Ectodermal cell (in vitro differentiated cells): ENCODE measurements around the gene SLC13A2. TPM values are rescaled to one million over a fixed set of nuclear protein-coding genes. Genes with fewer than 3 reads are reported as not detected.
"Not testable (repeated sequence)": the region's sequence is repeated elsewhere in the genome, so short reads cannot be mapped to it uniquely, and the experiment has no call there.

Experiments
- H3K27ac ChIP-seq: 2 replicates; pipeline ENCODE4 v1.7.0; 2013; ENCODE audit warnings: mild to moderate bottlenecking, low read depth, low read length; ENCODE audit not compliant: insufficient read depth, poor library complexity, severe bottlenecking
- H3K27me3 ChIP-seq: 2 replicates; pipeline ENCODE4 v1.7.0; 2013; ENCODE audit warnings: mild to moderate bottlenecking, low read length; ENCODE audit not compliant: insufficient read depth, control insufficient read depth, poor library complexity, severe bottlenecking
- H3K36me3 ChIP-seq: one replicate; pipeline ENCODE4 v1.7.0; 2013; ENCODE audit warnings: low read length; ENCODE audit not compliant: control insufficient read depth, insufficient read depth
- H3K4me1 ChIP-seq: one replicate; pipeline ENCODE4 v1.7.0; 2013; ENCODE audit warnings: low read length; ENCODE audit not compliant: control insufficient read depth, insufficient read depth
- H3K4me3 ChIP-seq: 2 replicates; pipeline ENCODE4 v1.7.0; 2013; ENCODE audit warnings: low read depth, low read length, control low read depth; ENCODE audit not compliant: insufficient read depth
- H3K9me3 ChIP-seq: 2 replicates; pipeline ENCODE4 v1.7.0; 2013; ENCODE audit warnings: mild to moderate bottlenecking, low read length, moderate library complexity; ENCODE audit not compliant: control insufficient read depth
- WGBS, 2 experiments: methylation state at CpG; one replicate each; pipeline ENCODE4 v1.1.7; 2013; ENCODE audit warnings: missing lambda C conversion rate in 2 of 2; 5-methylcytosine and 5-hydroxymethylcytosine counted together
- polyA plus RNA-seq, 4 experiments: library from polyadenylated mRNA; stranded (reverse); fragments of 50-300 nt; gene quantifications; one replicate each; pipeline ENCODE4 v1.2.3, GENCODE V29; 2013

SLC13A2 gene, protein sequence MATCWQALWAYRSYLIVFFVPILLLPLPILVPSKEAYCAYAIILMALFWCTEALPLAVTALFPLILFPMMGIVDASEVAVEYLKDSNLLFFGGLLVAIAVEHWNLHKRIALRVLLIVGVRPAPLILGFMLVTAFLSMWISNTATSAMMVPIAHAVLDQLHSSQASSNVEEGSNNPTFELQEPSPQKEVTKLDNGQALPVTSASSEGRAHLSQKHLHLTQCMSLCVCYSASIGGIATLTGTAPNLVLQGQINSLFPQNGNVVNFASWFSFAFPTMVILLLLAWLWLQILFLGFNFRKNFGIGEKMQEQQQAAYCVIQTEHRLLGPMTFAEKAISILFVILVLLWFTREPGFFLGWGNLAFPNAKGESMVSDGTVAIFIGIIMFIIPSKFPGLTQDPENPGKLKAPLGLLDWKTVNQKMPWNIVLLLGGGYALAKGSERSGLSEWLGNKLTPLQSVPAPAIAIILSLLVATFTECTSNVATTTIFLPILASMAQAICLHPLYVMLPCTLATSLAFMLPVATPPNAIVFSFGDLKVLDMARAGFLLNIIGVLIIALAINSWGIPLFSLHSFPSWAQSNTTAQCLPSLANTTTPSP
- not detected for polyA plus RNA-seq (2013, experiment 1 of 4)
- polyA plus RNA-seq (2013, experiment 2 of 4), result not detected
- not detected for polyA plus RNA-seq (2013, experiment 3 of 4)
- not detected for polyA plus RNA-seq (2013, experiment 4 of 4)

GRCh38 chr17:28473542-28473941 is at the start of gene SLC13A2:
TSS of gene SLC13A2 (plus strand) at chr17:28473644. CDS start at chr17:28473713, 69 bp downstream.
- Histone ChIP-seq H3K9me3 (no peaks in the 10 kb centered on the region), H3K27ac (no peak within 1 kb of the TSS)
- WGBS, 2 experiments, result 78 to 79% methylated on average over 5 of the region's 5 CpGs

GRCh38 chr17:28425206-28425605 is 48.2 kb upstream of the SLC13A2 start:
- H3K9me3 ChIP-seq, result no peaks in the 10 kb centered on the region
- no peak overlapping the region for H3K4me3 ChIP-seq
- H3K36me3 ChIP-seq, result no peaks in the 10 kb centered on the region
- H3K27ac ChIP-seq, result no peak overlapping the region
- peaks cover 4% of the 10 kb centered on the region for H3K4me1 ChIP-seq
- H3K27me3 ChIP-seq, result no peaks in the 10 kb centered on the region
- WGBS, 2 experiments, result 91 to 92% methylated on average over 13 of the region's 13 CpGs

More at GRCh38 chr17:28473542-28473941, at the start of gene SLC13A2:
- Histone ChIP-seq H3K27me3 (no peaks in the 10 kb centered on the region), H3K4me3 (no peak within 1 kb of the TSS), H3K4me1 (no peaks in the 10 kb centered on the region), H3K36me3 (no peaks in the 10 kb centered on the region)

DNA sequence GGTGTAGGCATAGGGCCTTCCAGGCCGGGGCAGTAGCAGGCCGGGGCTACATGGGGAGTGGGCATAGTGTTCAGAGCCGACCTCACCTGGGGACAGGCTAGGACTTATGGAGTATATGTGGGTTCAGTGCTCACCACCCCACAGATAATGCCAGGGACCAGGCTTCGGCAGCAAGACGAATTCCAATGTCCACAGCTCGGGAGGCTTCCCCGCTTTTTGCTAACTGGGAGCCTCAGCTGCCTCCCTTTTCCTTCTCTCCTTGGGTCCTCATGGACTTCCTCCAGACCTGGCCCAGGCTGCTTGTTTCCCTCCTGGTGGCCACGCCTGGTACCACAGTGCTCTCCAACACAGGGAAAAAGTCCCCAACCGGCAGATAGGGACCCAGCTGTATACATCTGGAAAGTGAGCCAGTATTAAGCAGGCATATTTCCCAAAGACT is 47.3 kb upstream of the SLC13A2 start:
- Histone ChIP-seq H3K4me1 (peaks cover 4% of the 10 kb centered on the region), H3K27ac (no peak overlapping the region), H3K36me3 (no peaks in the 10 kb centered on the region), H3K4me3 (no peak overlapping the region), H3K9me3 (no peaks in the 10 kb centered on the region), H3K27me3 (no peaks in the 10 kb centered on the region)
- WGBS, 2 experiments, result 79% methylated on average over 9 of the region's 9 CpGs

DNA sequence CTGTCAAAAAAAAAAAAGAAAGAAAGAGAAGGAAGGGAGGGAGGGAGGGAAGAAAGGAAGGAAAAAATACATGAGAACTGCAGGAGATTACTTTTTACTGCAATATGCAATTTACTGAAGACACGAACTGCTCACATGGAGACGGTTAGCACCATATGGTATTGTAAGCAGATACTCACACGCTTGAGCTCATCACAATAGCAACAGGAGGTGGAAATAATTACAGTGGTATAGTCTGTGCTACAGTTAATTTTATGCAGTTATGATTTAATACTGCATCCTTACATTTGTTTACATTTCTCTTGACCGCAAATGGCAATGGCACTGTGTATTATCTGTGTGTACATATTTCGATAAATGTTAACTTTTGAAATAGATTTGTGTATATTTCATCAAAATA is 46.1 kb upstream of the SLC13A2 start:
- 96 to 97% methylated on average over 3 to 4 of the region's 5 CpGs for WGBS, 2 experiments
- no peaks in the 10 kb centered on the region for H3K9me3 ChIP-seq

DNA sequence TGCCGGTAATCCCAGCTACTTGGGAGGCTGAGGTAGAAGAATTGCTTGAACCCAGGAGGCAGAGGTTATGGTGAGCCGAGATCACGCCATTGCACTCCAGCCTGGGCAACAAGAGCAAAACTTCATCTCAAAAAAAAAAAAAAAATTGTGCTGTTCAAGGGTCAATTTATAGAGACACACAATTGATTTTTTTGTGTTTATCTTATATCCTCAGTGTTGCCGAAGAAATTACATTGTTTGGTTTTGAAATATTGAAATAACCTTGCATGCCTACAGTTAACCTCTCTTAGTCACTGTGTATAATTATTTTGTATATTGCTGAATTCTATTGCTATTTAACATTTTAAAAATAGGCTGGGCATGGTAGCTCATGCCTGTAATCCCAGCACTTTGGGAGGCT is 45.5 kb upstream of the SLC13A2 start:
- not testable (repeated sequence) for H3K9me3 ChIP-seq, H3K27ac ChIP-seq, H3K4me1 ChIP-seq, H3K4me3 ChIP-seq, H3K36me3 ChIP-seq, H3K27me3 ChIP-seq
- WGBS, 2 experiments, result 97 to 99% methylated on average over 2 to 4 of the region's 4 CpGs

More for the DNA sequence above, 46.1 kb upstream of the SLC13A2 start:
- Histone ChIP-seq H3K36me3 (no peaks in the 10 kb centered on the region), H3K27me3 (no peaks in the 10 kb centered on the region), H3K4me3 (no peak overlapping the region), H3K4me1 (peaks cover 4% of the 10 kb centered on the region), H3K27ac (no peak overlapping the region)

GRCh38 chr17:28433721-28434120 is 39.7 kb upstream of the SLC13A2 start:
- 64 to 73% methylated on average over 1 of the region's 1 CpG for WGBS, 2 experiments
- Histone ChIP-seq H3K27me3 (no peaks in the 10 kb centered on the region), H3K9me3 (no peaks in the 10 kb centered on the region), H3K4me3 (no peak overlapping the region), H3K27ac (peak overlapping the region; percentile 16), H3K36me3 (no peaks in the 10 kb centered on the region), H3K4me1 (no peaks in the 10 kb centered on the region)

- H3K4me3 ChIP-seq, H3K4me1 ChIP-seq, H3K36me3 ChIP-seq, H3K9me3 ChIP-seq, H3K27me3 ChIP-seq, H3K27ac ChIP-seq: not testable (repeated sequence)
- 82 to 89% methylated on average over 8 of the region's 8 CpGs for WGBS, 2 experiments
Measured at GRCh38 chr17:28434326-28434725, 39.1 kb upstream of the SLC13A2 start.

DNA sequence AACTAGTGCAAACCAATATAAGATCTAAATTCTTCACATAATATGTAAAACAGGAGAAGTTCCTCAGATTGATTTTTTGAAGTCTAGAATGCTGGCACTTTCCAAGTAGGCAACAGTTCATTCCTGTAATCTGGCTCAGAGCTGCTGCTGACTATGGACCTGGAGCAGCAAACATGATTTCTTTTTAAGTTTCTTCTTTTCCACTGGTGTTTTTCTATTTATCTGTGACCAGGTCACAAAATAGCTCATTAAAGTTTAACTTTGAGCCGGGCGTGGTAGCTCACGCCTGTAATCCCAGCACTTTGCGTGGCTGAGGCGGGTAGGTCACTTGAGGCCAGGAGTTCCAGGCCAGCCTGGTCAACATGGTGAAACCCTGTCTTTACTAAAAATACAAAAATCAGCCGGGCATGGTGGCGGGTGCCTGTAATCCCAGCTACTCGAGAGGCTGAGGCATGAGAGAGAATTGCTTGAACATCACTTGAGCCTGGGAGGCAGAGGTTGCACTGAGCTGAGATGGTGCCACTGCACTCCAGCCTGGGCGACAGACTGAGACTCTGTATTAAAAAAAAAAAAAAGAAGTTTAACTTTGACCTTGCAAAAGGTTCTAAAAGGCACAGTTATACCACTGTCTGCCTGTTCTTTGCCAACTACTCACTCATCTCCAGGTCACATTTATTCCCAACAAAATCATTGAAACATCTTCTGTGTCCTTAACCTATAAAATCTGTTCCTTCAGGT is 29.4 kb upstream of the SLC13A2 start:
- no peaks in the 10 kb centered on the region for H3K27me3 ChIP-seq
- WGBS, 2 experiments, result 84 to 92% methylated on average over 9 of the region's 9 CpGs

DNA sequence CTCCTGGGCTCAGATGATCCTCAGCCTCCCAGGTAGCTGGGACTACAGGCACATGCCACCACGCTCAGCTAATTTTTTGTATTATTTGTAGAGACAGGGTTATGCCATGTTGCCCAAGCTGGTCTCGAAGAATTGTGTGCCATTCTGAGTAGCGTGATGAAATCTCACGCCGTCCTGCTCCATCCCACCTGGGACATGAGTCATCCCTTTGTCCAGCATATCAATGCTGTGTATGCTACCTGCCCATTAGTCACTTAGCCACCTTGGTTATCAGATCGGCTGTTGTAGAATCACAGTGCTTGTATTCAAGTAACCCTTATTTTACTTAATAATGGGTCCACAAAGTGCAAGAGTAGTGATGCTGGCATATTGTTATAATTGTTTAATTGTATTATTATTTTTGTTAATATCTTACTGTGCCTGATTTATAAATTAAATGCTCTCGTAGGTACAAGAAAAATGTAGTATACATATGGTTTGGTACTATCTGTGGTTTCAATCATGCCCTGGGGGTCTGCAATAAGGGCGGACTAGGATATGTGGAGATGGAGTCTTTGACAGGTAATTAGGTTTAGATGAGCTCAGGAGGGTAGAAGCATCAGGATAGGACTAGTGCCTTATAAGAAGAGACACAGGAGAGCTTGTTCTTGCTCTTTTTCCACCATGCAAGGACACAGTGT is 26.6 kb upstream of the SLC13A2 start:
- Histone ChIP-seq H3K27me3 (no peaks in the 10 kb centered on the region), H3K36me3 (no peaks in the 10 kb centered on the region), H3K27ac (no peak overlapping the region), H3K4me1 (no peaks in the 10 kb centered on the region), H3K9me3 (no peaks in the 10 kb centered on the region), H3K4me3 (no peak overlapping the region)
- WGBS, 2 experiments, result 92 to 95% methylated on average over 7 to 8 of the region's 8 CpGs

More for the DNA sequence above, 29.4 kb upstream of the SLC13A2 start:
- Histone ChIP-seq H3K27ac (no peak overlapping the region), H3K36me3 (no peaks in the 10 kb centered on the region), H3K9me3 (no peaks in the 10 kb centered on the region), H3K4me3 (no peak overlapping the region), H3K4me1 (no peaks in the 10 kb centered on the region)
